DND-41 (cell line): ENCODE measurements around the gene DNAJC2.
"Not testable (repeated sequence)": the region's sequence is repeated elsewhere in the genome, so short reads cannot be mapped to it uniquely, and the experiment has no call there.

ENCODE experiments used
- CTCF ChIP-seq: IDR thresholded peaks from 2 replicates; pipeline ENCODE4 v1.5.1; 2012; ENCODE audit warnings: borderline replicate concordance, low read length, moderate library complexity, mild to moderate bottlenecking; ENCODE audit not compliant: poor library complexity, severe bottlenecking; ENCODE audit errors: extremely low read depth
- EZH2 ChIP-seq: IDR thresholded peaks from 3 replicates; pipeline ENCODE4 v1.6.1; 2012; ENCODE audit warnings: borderline replicate concordance, low read depth, mild to moderate bottlenecking, moderate library complexity, low read length, inconsistent platforms; ENCODE audit not compliant: severe bottlenecking

DNA sequence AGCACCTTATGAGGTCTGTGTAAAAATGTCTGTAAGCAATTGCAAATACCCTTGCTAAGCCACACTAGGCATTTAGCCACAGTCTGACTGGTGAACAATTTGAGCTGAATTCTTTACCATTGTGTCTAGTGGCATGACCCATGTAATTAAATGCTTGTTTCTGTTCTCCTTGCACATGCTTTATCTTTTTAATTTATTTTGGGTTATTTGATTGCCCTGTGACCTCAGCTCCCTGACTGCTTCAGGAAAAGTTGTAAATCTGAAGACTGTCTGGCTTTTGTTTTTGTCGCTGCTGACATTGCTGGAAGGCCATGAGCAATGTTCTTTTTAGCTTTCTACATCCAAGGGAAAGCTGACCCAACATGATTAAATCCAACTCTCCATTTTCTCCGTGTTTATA lies 78.3 kb downstream of the DNAJC2 start:
- TF ChIP-seq CTCF, EZH2: not testable (repeated sequence)
